K562 (cell line): ENCODE results near the gene PDE11A. TPM values are rescaled to one million over a fixed set of nuclear protein-coding genes. Genes with fewer than 3 reads are reported as not detected.

ENCODE experiments used
- BRD9 ChIP-seq: fragments of 450-650 bp; IDR thresholded peaks from 2 replicates; pipeline ENCODE4 v1.6.1; 2018; ENCODE audit warnings: low read depth; ENCODE audit not compliant: partially characterized antibody
- CBFA2T2 ChIP-seq: fragments of 450-650 bp; conservative IDR thresholded peaks from 2 replicates; pipeline ENCODE4 v1.6.1; 2017; ENCODE audit warnings: mild to moderate bottlenecking
- CBX2 ChIP-seq: fragments of 200-600 bp; sonication (generic); IDR thresholded peaks from one replicate; pipeline ENCODE4 v1.6.1; 2012; ENCODE audit warnings: mild to moderate bottlenecking, low read length, inconsistent platforms; ENCODE audit not compliant: insufficient read depth, poor library complexity, severe bottlenecking
- DDX20 ChIP-seq: fragments of 450-650 bp; IDR thresholded peaks from 2 replicates; pipeline ENCODE4 v1.6.1; 2016; ENCODE audit warnings: missing genetic modification characterization, low read depth, mild to moderate bottlenecking, missing compliant biosample characterization, moderate library complexity
- DNMT1 ChIP-seq: fragments of 450-650 bp; IDR thresholded peaks from 2 replicates; pipeline ENCODE4 v1.6.1; 2016; ENCODE audit warnings: antibody characterized with exemption, mild to moderate bottlenecking
- ELF2 ChIP-seq: fragments of 250-450 bp; sonication (Bioruptor Pico); IDR thresholded peaks from 2 replicates; pipeline ENCODE4 v1.5.0; 2021; ENCODE audit warnings: mild to moderate bottlenecking
- FOXA3 ChIP-seq, 2 experiments: fragments of 450-650 bp in 1 of 2; sonication (generic) in 1 of 2; formaldehyde crosslinking; IDR thresholded peaks in 1 of 2; conservative IDR thresholded peaks in 1 of 2; 2 replicates each; pipeline versions ENCODE4 v1.4.0 to v1.8.0; 2020 to 2022; ENCODE audit warnings: mild to moderate bottlenecking in 2 of 2, missing genetic modification reagents in 1 of 2
- GTF2E2 ChIP-seq: fragments of 200-800 bp; sonication (Bioruptor generic); IDR thresholded peaks from 2 replicates; pipeline ENCODE4 v1.6.1; 2016; ENCODE audit warnings: missing genetic modification characterization, missing compliant biosample characterization
- GTF3C2 ChIP-seq: IDR thresholded peaks from 3 replicates; pipeline ENCODE4 v1.6.1; 2011; ENCODE audit warnings: borderline replicate concordance, mild to moderate bottlenecking, moderate library complexity; ENCODE audit not compliant: insufficient read length; ENCODE audit errors: extremely low read depth
- LCOR ChIP-seq: sonication (generic); formaldehyde crosslinking; IDR thresholded peaks from 2 replicates; pipeline ENCODE4 v1.8.0; 2022; ENCODE audit warnings: mild to moderate bottlenecking, missing genetic modification reagents
- MIER1 ChIP-seq: fragments of 450-650 bp; IDR thresholded peaks from 2 replicates; pipeline ENCODE4 v1.6.1; 2016; ENCODE audit warnings: antibody characterized with exemption, mild to moderate bottlenecking, low read depth
- MTA3 ChIP-seq: fragments of 450-650 bp; formaldehyde crosslinking; IDR thresholded peaks from 2 replicates; pipeline ENCODE4 v1.6.1; 2017; ENCODE audit warnings: mild to moderate bottlenecking, borderline replicate concordance
- NCOA1 ChIP-seq: fragments of 450-650 bp; IDR thresholded peaks from 2 replicates; pipeline ENCODE4 v1.6.1; 2016; ENCODE audit warnings: low read depth
- PRPF4 ChIP-seq: fragments of 200-400 bp; formaldehyde crosslinking; IDR thresholded peaks from one replicate; pipeline ENCODE4 v1.6.1; 2017; ENCODE audit warnings: low read length, low read depth, mild to moderate bottlenecking; ENCODE audit not compliant: insufficient read depth, poor library complexity, severe bottlenecking
- SRF ChIP-seq, 2 experiments: fragments of 250-450, 450-650 bp in 1 of 2; sonication (Bioruptor Pico) in 1 of 2; sonication (generic) in 1 of 2; formaldehyde crosslinking; IDR thresholded peaks; 2 replicates each; pipeline versions ENCODE4 v1.5.0 to v1.5.1; 2020 to 2022; ENCODE audit warnings: mild to moderate bottlenecking in 1 of 2, missing genetic modification reagents in 1 of 2
- TEAD2 ChIP-seq: fragments of 450-650 bp; IDR thresholded peaks from 2 replicates; pipeline ENCODE4 v1.6.1; 2016; ENCODE audit warnings: missing genetic modification characterization, control low read depth, missing compliant biosample characterization
- TRIM24 ChIP-seq, 2 experiments: fragments of 450-650 bp; IDR thresholded peaks; 2 replicates each; pipeline ENCODE4 v1.6.1; 2016
- ZBTB17 ChIP-seq: fragments of 450-650 bp; formaldehyde crosslinking; IDR thresholded peaks from 2 replicates; pipeline ENCODE4 v1.4.0; 2020; ENCODE audit warnings: mild to moderate bottlenecking
- ZFPM2 ChIP-seq: fragments of 250-450 bp; sonication (Bioruptor Pico); IDR thresholded peaks from 2 replicates; pipeline ENCODE4 v1.5.1; 2022; ENCODE audit warnings: mild to moderate bottlenecking
- ZFX ChIP-seq: sonication (generic); formaldehyde crosslinking; IDR thresholded peaks from 2 replicates; pipeline ENCODE4 v1.8.0; 2022; ENCODE audit warnings: mild to moderate bottlenecking, missing genetic modification reagents, moderate library complexity
- ZZZ3 ChIP-seq: fragments of 450-650 bp; IDR thresholded peaks from 2 replicates; pipeline ENCODE4 v1.6.1; 2016; ENCODE audit warnings: antibody characterized with exemption, mild to moderate bottlenecking, moderate library complexity
- polyA plus RNA-seq, 8 experiments: library from polyadenylated mRNA; depleted of rRNA in 4 of 8; stranded (reverse) in 5 of 8; unstranded in 3 of 8; fragments of >200 nt; fragmentation: Nextera tagmentation in 2 of 8; fragmentation: Illumina TruSeq in 1 of 8; extraction: Ambion mirVana in 2 of 8; extraction: Trizol in 1 of 8; gene quantifications; 2 replicates each; pipeline versions ENCODE4 v1.2.1 to v1.2.3, GENCODE V29; 2011 to 2014; ENCODE audit warnings: inconsistent platforms in 1 of 8, missing spikeins in 1 of 8
- total RNA-seq, 7 experiments: library from RNA; depleted of rRNA in 6 of 7; stranded (reverse); fragments of >200 nt in 6 of 7; fragmentation: Illumina TruSeq in 2 of 7; extraction: Trizol in 2 of 7; gene quantifications; 2 replicates each; pipeline versions ENCODE4 v1.2.1 to v1.2.3, GENCODE V29; 2011 to 2021; ENCODE audit warnings: low replicate concordance in 1 of 7
- TF ChIP-seq, protein P1 (sequence below): fragments of 250-450 bp; sonication (Bioruptor Pico); IDR thresholded peaks from 2 replicates; pipeline ENCODE4 v1.4.0; 2020; ENCODE audit warnings: mild to moderate bottlenecking, moderate library complexity
- TF ChIP-seq, protein P2 (sequence below): sonication (generic); formaldehyde crosslinking; IDR thresholded peaks from 2 replicates; pipeline ENCODE4 v1.8.0; 2023; ENCODE audit warnings: mild to moderate bottlenecking, missing genetic modification reagents

Gene PDE11A
- total and polyA plus RNA-seq, 9 of the 15 experiments (the other 6 are each of a cell fraction or from before 2014, with no cell fraction given): 3.2 to 22.1 (median 5.7) TPM

GRCh38 chr2:178072383-178073301, at the start of gene PDE11A (continued):
- no peak for TF ChIP-seq GTF3C2
- peak; percentile 86 for TF ChIP-seq MTA3
- TF ChIP-seq DNMT1: no peak
- no peak for TF ChIP-seq TEAD2 (tag)
- no peak for TF ChIP-seq CBX2
- TF ChIP-seq ZFX (CRISPR knock-in tag): peak; percentile 63; the same call in 1 of the 2 replicates
- no peak for TF ChIP-seq ZZZ3
- no peak for TF ChIP-seq ZFPM2
- TF ChIP-seq, protein P1, sequence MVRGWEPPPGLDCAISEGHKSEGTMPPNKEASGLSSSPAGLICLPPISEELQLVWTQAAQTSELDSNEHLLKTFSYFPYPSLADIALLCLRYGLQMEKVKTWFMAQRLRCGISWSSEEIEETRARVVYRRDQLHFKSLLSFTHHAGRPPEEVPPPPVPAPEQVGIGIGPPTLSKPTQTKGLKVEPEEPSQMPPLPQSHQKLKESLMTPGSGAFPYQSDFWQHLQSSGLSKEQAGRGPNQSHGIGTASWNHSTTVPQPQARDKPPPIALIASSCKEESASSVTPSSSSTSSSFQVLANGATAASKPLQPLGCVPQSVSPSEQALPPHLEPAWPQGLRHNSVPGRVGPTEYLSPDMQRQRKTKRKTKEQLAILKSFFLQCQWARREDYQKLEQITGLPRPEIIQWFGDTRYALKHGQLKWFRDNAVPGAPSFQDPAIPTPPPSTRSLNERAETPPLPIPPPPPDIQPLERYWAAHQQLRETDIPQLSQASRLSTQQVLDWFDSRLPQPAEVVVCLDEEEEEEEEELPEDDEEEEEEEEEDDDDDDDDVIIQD (CRISPR knock-in tag): no peak
- no peak for TF ChIP-seq FOXA3 (CRISPR knock-in tag; conservative IDR thresholded peaks at IDR 0.05 in 1 of 2, IDR thresholded peaks at IDR 0.05 in 1 of 2)
- TF ChIP-seq CBFA2T2: no peak
- peak; percentile 86 for TF ChIP-seq ZBTB17 (CRISPR knock-in tag)
- peak in 1 of 2 experiments; percentile 62; a peak in 1 of 4 replicates for TF ChIP-seq TRIM24 (IDR thresholded peaks at IDR 0.05)
- TF ChIP-seq ELF2 (CRISPR knock-in tag): no peak
- no peak for TF ChIP-seq BRD9
- TF ChIP-seq, protein P2, sequence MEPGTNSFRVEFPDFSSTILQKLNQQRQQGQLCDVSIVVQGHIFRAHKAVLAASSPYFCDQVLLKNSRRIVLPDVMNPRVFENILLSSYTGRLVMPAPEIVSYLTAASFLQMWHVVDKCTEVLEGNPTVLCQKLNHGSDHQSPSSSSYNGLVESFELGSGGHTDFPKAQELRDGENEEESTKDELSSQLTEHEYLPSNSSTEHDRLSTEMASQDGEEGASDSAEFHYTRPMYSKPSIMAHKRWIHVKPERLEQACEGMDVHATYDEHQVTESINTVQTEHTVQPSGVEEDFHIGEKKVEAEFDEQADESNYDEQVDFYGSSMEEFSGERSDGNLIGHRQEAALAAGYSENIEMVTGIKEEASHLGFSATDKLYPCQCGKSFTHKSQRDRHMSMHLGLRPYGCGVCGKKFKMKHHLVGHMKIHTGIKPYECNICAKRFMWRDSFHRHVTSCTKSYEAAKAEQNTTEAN (CRISPR knock-in tag): 0 out of 2 replicates have a peak, but pooled peaks have one; percentile 15
- no peak for TF ChIP-seq PRPF4
- peak; percentile 76 for TF ChIP-seq LCOR (CRISPR knock-in tag)
- TF ChIP-seq SRF (CRISPR knock-in tag; IDR thresholded peaks at IDR 0.05): peak in 1 of 2 experiments; percentile 95; a peak in 2 of 4 replicates
- peak; percentile 65; the same call in 1 of the 2 replicates for TF ChIP-seq NCOA1
- TF ChIP-seq GTF2E2: peak; percentile 63
- TF ChIP-seq MIER1: no peak; the same call in 1 of the 2 replicates
- TF ChIP-seq DDX20 (tag): no peak
